NCI-H2227 treated with DMSO at 0.1 percent for 48 hours (cell line): Measurements from ENCODE around the gene HTR3E.
"Not testable (repeated sequence)": the region's sequence is repeated elsewhere in the genome, so short reads cannot be mapped to it uniquely, and the experiment has no call there.

ENCODE experiments used
- DNase-seq: peaks from one replicate; lab custom pipeline; 2025; lab: John Stamatoyannopoulos, UW

Gene HTR3E

DNA sequence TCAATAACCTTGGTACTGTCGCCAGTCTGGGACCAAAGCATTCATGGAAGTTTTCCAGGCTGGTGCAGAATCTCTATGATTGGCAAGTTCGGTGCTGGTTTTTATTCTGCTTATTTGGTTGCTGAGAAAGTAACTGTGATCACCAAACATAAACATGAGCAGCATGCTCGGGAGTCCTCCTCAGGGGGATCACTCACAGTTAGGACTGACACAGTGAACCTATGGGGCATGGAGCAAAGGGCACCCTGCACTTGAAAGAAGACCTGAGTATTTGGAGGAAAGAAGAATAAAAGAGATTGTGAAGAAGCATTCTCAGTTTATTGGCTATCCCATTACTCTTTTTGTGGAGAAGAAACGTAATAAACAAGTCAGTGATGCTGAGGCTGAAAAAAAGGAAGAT lies 19.2 kb downstream of the HTR3E start:
- no peak for DNase-seq

DNA sequence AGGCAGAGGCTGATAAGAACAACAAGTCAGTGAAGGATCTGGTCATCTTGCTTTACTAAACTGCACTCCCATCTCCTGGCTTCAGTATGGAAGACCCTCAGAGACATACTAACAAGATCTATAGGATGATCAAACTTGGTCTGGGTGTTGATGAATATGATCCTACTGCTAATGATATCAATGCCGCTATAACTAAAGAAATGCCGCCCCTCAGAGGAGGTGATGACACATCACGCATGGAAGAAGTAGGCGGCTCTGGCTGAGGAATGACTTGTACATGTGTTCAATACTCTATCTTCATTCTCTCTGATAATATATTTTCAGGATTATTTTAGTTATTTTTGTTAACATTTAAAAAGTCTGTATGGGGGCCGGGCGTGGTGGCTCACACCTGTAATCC lies 20.8 kb downstream of the HTR3E start:
- DNase-seq, result no peak

DNA sequence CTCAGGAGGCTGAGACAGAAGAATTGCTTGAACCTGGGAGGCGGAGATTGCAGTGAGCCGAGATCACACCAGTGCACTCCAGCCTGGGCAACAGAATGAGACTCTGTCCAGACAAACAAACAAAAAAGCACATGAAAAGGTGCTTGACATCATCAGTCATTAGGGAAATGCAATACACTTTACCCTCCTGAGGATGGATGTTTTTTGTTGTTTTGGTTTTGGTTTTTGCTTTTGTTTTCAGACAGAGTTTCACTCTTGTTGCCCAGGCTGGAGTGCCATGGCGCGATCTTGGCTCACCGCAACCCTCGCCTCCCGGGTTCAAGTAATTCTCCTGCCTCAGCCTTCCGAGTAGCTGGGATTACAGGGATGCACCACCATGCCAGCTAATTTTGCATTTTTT lies 24.2 kb downstream of the HTR3E start:
- not testable (repeated sequence) for DNase-seq

DNA sequence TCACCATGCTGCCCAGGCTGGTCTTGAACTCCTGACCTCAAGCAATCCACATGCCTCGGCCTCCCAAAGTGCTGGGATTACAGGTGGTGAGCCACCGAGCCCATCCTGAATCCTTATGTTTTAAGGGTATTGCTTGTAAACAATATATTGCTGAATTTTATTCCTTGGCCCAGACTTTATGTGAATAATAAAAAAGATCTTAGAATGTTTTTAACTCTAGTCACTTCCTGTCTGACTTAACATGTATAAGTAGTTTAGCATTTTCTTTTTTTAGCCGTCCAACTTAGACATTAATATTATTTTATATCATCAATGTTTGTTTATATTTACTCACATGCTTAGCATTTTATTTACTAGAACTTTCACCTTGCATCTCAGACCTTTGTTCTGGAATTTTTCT lies 29.1 kb downstream of the HTR3E start:
- DNase-seq, result no peak

DNA sequence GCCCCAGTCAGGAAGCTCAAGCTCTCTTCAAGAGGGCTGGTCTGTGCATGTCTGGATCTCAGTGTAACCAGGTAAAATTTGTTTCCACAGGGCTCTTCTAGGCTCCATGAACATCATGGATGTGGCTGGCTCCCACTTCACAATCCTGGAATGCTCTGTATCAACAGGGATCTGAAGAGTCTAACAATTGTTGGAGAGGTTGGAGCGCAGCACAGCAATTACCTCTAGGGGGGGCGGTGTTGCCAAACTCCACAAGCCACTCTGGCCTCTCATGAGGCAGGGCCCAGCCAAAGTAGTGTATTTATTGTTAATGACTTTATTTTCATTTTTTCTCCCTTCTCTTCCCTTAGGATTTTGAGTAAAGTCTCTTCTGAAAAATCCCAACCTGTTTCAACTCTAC lies 32.1 kb downstream of the HTR3E start:
- peak; percentile 15 for DNase-seq

DNA sequence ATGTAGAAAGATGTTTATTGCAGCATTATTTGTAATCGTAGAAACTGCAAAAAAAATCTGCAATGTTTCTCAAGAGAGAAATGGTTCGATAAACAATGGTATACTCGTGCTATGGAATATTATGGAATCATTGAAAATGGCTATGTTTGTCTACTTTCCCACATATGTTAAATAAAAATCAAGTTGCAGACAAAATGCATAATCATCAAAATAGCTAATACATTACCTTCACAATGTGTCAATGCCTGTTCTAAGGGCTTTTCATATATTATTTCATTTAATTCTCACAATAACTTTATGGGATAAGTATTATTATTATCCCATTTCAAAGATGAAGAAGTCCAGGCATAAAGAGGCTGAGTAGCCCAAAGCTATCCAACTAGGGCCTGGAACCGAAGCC lies 36.1 kb downstream of the HTR3E start:
- DNase-seq, result no peak

DNA sequence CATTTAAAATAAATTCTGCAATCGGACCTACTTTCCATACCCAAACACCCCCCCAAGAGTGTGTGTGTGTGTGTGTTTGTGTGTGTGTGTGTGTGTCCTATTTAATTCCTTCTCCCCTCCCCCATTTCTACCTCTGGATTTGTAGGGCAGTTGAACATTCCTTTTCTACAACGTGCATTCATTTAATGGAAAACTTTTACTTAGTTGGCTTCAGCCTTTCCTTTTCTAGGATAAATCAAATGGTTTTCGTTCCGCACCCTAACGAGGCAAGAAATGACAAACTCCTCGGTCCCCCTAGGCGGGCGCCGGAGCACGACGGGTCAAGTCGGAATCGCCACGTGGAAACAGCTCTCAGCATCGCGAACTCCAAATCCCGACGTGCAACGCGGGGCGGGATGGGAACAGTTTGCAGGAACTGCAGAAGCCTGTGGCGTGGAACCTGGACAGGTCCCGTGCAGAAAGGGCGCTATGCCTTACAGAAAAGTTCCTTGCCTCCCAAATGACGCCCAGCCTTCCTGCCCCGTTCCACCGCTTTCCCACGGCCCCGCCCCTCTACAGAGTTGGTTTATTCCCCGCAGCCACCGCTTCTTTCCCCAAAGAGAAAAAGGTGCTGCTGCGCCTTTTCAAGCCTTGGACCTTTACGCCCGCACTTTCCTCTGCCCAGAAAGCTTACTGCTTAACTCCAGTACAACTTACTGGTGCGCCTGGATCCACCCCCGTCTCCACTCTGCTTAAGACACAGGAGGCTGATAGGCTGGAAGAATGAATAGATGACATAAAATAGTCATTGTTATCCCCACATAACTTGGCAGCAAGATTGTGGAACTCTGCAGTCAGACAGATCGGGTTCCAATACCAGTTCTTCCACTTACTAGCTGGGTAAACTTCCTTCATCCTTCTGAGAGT lies 37.2 kb downstream of the HTR3E start:
- peak; percentile 71 for DNase-seq

DNA sequence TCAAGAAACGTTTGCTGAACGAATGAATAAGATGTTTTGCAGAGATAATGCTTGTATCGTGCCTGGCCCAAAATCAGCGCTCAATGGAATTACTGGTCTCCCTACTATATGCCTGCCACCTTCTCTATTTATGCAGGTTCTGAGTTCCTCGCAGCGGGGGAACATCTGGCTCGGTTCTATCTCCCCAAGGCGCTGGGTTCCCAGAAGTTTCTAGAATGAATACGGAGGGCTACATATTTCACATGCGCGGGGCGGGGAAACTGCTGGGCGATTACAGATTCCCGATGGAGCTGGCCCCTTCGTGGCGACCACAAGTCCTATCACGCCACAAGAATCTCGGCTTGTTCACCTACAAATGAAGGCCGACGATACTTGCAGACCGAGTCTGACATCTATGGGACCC lies 37.9 kb downstream of the HTR3E start:
- peak; percentile 52 for DNase-seq

DNA sequence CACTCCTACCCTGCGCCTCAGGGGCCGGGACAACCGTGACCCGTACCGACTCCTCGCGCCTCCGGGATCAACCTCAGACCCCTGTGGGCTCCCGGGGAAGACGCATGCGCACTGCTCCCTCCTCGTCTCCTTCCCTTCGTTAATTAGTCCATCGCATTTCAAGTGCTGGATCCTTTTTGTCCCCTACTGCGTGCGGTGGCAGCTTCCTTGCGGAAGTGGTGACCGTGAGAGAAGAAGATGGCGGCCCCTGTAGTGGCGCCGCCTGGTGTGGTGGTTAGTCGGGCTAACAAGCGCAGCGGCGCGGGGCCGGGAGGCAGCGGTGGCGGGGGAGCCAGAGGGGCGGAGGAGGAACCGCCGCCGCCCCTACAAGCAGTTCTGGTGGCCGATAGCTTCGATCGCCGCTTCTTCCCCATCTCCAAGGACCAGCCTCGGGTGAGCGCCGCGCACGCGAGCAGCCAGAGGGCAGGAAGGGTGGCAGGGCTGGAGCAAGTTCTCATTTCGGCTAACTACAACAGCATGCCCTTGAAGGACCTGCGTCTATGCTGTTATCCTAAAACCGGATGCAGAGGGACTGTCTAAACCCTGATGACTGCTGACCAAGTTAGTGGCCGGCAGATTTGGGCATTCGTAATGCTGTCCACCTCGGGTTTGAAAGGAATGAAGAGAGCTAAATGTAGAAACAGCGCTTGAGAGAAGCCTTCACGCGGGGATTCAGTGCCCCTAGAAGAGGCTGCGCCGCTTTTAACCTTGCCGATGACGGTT lies 38.5 kb downstream of the HTR3E start, which contains the start of gene EIF2B5:
Gene EIF2B5 (plus strand): TSS at position 210 of the 762 bp plus-strand sequence. CDS start 28 bp downstream, at position 238.
- DNase-seq, result peak; percentile 89

DNA sequence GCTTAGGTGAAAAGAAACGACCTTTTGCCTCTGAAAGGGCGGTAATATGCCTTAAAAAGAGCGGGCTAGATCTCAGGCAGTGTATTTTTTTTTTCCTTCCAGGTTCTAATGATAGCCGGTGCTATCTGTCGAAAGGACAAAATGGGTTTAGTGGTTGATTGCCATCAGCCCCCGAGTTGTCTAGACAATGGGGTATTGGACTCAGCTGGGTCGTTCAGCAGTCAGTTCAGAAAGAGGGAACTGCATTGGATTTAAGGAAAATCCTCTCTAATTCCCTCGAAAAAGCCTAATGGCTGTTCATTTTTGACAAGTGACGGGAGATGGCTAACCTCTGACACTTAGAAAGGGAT lies 39.0 kb downstream of the HTR3E start:
- DNase-seq, result no peak

DNA sequence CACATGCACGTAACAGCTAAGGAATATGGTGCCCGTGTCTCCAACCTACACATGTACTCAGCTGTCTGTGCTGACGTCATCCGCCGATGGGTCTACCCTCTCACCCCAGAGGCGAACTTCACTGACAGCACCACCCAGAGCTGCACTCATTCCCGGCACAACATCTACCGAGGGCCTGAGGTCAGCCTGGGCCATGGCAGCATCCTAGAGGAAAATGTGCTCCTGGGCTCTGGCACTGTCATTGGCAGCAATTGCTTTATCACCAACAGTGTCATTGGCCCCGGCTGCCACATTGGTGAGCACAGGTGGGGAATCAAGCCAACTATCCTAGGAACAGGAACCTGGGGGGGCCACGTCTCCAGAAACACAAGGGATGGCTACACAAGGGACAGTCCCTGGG lies 43.6 kb downstream of the HTR3E start:
- no peak for DNase-seq

DNA sequence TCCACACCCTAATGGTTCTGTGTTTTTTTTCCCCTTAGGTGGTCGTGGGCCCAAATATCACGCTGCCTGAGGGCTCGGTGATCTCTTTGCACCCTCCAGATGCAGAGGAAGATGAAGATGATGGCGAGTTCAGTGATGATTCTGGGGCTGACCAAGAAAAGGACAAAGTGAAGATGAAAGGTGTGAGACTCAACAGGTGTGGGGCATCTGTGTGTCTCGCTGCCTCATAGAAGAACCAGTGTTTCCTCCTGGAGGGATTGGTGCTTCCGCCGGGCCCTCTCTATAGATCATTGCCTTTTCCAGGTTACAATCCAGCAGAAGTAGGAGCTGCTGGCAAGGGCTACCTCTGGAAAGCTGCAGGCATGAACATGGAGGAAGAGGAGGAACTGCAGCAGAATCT lies 45.3 kb downstream of the HTR3E start:
- no peak for DNase-seq

DNA sequence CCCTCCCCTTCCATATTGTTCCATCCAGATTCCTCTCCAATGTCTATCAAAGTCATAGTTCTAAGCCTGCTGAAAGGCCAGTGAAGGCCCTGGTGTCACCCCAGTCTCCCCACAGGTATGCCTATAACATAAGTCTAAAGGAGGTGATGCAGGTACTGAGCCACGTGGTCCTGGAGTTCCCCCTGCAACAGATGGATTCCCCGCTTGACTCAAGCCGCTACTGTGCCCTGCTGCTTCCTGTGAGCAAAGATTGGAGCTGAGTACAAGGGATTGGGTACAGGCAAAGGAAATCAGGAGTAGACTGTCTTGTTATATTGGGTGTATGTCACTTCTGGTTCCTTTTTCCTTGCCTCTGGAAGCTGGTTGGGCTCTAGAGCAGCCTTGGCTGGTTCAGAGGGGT lies 46.5 kb downstream of the HTR3E start:
- no peak for DNase-seq

DNA sequence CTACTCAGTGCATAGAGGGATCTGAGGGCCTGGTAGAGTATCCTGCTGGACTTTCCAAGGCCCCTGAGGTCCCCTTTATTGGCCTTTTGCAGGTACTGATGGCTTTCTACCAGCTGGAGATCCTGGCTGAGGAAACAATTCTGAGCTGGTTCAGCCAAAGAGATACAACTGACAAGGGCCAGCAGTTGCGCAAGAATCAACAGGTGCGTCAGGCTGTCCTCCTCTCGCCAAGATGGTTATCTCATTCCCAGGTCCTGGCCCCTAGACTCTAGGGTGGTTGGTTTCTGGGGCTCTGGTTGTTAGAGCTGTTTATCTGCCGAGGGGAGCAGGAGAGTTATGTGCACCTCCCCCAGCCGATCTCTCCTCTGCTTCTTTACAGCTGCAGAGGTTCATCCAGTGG lies 47.6 kb downstream of the HTR3E start:
- no peak for DNase-seq

DNA sequence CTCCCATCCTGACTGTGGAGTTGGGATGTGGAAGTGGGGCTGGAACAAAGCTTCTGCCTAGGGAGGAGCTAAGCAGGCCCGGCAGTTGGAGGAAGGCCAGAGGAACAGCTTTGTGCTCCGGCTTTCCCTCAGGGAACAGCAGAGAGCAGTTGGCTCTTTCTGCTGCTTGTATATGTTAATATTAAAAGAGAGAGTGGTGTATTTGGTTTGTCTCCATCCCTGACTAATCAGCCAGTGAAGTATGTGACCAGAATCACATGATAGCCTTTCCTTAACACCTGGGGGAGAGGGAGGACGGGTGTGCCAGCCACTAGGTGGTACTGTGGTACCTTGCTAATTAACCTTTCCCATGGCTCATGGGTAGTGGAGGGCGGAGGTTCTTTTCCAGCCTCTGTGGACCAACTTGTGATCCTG lies 48.3 kb downstream of the HTR3E start:
- DNase-seq, result no peak

DNA sequence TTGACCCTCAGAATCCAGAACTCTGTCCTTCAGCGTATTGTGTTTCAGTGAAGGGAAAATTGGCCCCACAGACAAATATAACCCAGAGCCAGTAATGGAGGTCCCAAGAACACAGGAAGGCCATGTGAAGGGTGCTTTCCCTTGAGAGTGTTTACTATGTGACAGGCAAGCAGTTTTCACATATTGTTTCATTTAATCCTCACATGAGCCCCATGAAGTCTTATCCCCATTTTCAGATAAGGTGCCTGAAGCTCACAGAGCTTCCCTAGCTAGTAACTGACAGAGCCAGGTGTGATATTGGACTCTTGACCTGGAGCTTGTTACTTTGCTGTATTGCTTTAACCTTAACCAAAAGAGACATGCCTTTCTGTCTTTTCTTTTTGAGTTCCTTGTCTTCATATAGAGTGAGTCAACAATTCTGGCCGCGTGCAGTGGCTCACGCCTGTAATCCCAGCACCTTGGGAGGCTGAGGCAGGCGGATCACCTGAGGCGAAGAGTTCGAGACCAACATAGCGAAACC lies 48.9 kb downstream of the HTR3E start:
- no peak for DNase-seq

DNA sequence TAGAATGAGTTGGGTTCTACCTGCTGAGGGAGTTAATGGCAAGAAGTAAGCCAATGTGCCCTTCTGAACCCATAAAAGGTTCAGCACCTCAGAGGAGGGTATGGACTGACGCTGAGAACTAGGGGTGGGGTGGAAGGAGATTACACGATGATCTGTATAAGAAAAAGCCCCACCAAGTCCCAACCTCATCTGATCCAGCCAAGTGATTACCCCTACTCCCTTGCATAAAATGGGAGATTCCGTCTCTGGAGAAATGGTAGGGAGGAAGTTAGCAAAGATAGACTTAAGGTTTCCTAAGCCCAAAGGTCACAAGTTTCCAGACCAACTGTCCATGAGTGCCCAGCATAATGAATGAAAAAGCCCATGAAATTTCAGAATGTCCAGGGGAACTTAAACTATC lies 51.2 kb downstream of the HTR3E start:
- no peak for DNase-seq

DNA sequence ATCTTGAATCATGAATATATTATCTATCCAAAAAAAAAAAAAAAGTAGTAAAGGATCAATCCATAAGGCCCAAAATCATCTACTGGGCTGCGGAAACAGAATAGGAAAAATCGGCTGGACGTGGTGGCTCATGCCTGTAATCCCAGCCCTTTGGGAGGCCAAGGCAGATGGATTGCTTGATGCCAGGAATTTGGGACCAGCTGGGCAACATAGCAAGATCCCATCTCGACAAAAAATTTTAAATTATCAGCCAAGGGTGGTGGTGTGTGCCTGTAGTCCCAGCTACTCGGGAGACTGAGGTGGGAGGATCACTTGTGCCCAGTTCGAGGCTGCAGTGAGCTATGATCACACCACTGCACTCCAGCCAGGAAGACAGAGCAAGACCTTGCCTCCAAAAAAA lies 52.3 kb downstream of the HTR3E start:
- DNase-seq, result no peak

DNA sequence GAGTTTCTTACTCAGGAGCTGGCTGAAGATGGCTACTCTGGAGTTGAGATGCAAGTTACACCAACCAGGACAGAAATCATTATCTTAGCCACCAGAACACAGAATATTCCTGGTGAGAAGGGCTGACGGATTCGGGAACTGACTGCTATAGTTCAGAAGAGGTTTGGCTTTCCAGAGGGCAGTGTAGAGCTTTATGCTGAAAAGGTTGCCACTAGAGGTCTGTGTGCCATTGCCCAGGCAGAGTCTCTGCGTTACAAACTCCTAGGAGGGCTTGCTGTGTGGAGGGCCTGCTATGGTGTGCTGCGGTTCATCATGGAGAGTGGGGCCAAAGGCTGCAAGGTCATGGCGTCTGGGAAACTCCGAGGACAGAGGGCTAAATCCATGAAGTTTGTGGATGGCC lies 52.9 kb downstream of the HTR3E start:
- DNase-seq, result not testable (repeated sequence)

DNA sequence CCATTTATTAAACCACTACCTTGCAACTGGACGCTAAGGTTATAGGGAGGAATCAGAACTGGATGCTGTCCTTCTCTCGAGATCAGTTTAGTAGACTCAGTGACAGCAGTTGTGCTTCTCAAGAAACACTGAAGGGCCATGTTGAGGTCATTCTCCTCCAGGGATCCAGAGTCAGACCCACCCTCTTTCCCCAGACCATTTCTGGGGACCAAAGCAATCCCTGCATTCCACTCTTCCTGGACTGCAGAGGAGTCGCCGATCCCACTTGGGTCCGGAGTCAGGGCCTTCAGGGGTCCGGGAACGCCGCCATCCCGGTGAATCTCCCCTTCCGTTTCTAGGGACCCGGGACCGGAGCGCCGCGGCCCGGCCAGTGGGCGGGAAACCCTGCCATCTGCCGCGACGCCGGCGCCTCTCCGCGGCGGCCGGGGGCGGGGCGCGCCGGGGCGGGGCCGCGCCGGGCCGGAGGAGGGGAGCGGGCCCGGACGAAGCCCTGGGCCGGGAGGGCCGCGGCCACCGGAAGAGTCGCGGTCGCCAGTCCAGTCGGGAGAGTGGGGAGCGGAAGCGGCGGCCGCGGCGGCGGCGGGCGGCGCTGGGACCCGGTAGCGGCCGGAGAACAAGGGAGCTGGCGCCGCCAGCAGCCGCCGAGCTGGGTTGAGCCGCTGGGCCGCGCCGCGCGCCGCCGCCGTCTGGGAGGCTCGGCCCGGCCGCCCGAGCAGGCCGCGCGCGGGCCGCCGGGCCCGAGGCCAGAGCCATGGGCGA lies 58.2 kb downstream of the HTR3E start, which contains the start of gene DVL3:
Gene DVL3 (plus strand): TSS at position 493 of the 759 bp plus-strand sequence. CDS start 259 bp downstream, at position 752.
- peak; percentile 56 for DNase-seq

DNA sequence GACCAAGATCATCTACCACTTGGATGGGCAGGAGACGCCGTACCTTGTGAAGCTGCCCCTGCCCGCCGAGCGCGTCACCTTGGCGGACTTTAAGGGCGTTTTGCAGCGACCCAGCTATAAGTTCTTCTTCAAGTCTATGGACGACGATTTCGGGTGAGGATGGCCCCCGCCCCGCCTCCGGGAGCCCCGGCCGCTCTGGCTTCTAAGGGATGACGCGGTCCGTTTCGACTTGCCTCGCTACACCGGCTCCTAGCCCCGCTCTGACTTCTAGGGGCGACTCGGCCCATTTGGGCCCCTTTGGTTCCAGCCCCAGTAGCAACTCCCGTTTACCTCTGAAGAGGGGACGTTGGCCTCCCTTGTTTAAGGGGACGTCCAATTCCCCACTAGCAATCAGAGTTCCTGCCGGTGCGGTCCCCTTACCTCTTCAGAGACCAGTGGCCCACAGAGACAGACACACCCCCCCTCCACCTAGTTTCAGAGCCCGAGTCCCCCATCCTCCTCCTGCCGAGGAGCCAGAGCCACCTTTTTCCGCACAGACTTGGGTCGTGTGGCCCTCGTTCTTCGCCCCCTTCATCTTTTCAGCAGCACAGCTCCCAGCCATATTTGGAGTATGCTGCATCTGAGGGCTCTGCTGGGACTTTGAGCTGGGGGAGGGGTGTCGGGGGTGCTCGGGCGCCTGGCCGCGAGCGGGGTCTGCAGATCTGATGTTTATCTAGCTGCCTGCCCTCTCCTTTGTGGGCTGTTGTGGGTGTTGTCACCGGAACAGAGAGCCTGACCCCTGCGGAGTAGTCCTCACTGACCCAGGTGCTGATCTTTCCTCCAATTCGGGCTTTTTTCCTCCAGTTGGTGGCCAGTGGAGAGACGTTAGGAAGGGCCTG lies 59.0 kb downstream of the HTR3E start:
- DNase-seq, result no peak
